ENCODE data around the gene SETMAR. TPM values are rescaled to one million over a fixed set of nuclear protein-coding genes. Genes with fewer than 3 reads are reported as not detected.

SETMAR gene
- total and polyA plus RNA-seq, 2 of the 4 experiments (the other 2 are of a cell fraction) = 12.7 to 18.1 TPM

DNA sequence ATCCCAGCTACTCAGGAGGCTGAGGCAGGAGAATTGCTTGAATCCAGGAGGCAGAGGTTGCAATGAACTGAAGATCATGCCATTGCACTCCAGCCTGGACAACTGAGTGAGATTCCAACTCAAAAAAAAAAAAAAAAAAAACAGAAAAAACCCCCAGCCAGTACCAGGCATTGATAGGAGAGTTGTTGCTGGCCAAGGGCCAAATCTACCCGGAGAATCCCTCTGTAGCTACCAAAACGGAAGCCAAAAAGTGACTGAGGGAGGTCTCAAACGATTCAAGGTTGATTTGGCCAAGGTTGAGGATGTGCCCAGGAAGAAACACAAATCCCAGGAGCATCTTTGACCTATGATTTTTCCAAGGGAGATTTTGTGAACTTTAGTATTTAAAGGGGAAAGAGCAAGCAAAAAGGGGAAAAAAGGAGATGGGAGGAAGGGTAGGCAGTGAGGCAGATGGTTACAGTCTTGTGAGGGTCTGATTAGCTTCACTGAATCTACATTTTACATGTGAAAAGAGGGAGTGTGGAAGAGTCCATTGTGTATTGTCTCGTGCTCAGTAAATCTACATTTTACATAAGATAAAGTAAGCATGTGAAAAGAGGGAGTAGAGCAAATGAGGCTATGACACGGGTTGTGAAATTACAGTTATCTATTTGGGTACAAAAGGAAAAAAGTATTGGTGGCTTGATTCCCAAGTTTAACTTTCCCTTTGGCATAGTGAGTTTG is 32.8 kb downstream of the SETMAR start:
- Histone ChIP-seq H2AK5ac (ENCODE audit: low read depth, low read length) (no peak overlapping the region), H2AK9ac (replicated peaks; ENCODE audit: low read depth, low read length, poor library complexity) (no peak overlapping the region)
- ATAC-seq (ENCODE audit: low read depth) = no peak

More for the DNA sequence above, 32.8 kb downstream of the SETMAR start:
- Histone ChIP-seq H3K14ac (replicated peaks; ENCODE audit: low read depth, low read length) (no peak overlapping the region), H3K36me3 (ENCODE audit: control insufficient read depth, insufficient read depth, low read length) (no peaks in the 10 kb centered on the region), H3K27ac (ENCODE audit: insufficient read depth, low read length) (no peak overlapping the region), H3K9me1 (ENCODE audit: insufficient read depth, low read length) (no peaks in the 10 kb centered on the region), H3K18ac (ENCODE audit: low read depth, low read length) (no peak overlapping the region), H2BK20ac (ENCODE audit: low read depth, low read length) (no peak overlapping the region), H2BK5ac (ENCODE audit: low read depth, low read length, poor library complexity, severe bottlenecking) (no peak overlapping the region), H4K20me1 (ENCODE audit: insufficient read depth, low read length) (no peaks in the 10 kb centered on the region), H3K4ac (ENCODE audit: low read depth, low read length) (no peak overlapping the region), H4K8ac (ENCODE audit: low read depth in 2 of 2, low read length in 2 of 2) (no peak overlapping the region), H2BK120ac (ENCODE audit: low read depth, low read length) (no peak overlapping the region), H2AFZ (replicated peaks; ENCODE audit: low read length, poor library complexity) (no peak overlapping the region), H3K4me3 (ENCODE audit: insufficient read depth, low read depth, low read length) (no peak overlapping the region), H3K9me3 (ENCODE audit: control insufficient read depth, insufficient read depth, low read length) (no peaks in the 10 kb centered on the region), H3K27me3 (ENCODE audit: control insufficient read depth, insufficient read depth, low read length) (no peaks in the 10 kb centered on the region), H4K91ac (ENCODE audit: insufficient read depth, low read depth, low read length) (no peak overlapping the region), H3K79me1 (ENCODE audit: low read depth in 1 of 2, low read length in 2 of 2) (no peaks in the 10 kb centered on the region), H3K4me1 (ENCODE audit: control insufficient read depth, insufficient read depth, low read length) (peaks cover 6% of the 10 kb centered on the region; the same call in 1 of the 2 replicates), H4K5ac (ENCODE audit: low read depth, low read length) (no peak overlapping the region), H3K9ac (ENCODE audit: low read depth, low read length) (no peak overlapping the region), H3K4me2 (ENCODE audit: low read depth, low read length) (no peak overlapping the region), H2BK15ac (ENCODE audit: low read depth, low read length) (no peak overlapping the region), H3K56ac (ENCODE audit: extremely low read depth, insufficient read depth, low read length) (no peak overlapping the region), H3K23ac (ENCODE audit: low read depth, low read length) (no peak overlapping the region)
- in situ Hi-C loops (cut with MboI; ENCODE audit: low sequenced_read_pairs) = no loop called here
- intact Hi-C loops (cut with micrococcal nuclease) = no loop called here
- DNase-seq = no peak
- TF ChIP-seq CHD1 (IDR thresholded peaks at IDR 0.05; ENCODE audit: low read depth, low read length) = no peak
- dilution Hi-C loops (cut with HindIII; ENCODE audit: low sequenced_read_pairs, unreplicated experiment) = no loop called here
- ChIA-PET POLR2A (ENCODE audit: unreplicated experiment) (no interaction called here), CTCF (interaction anchor here (0.6 kb wide), 1 partner anchor 99 kb away, joined by 3 read pairs; no protein-coding TSS in a partner anchor)
- no TSS peak for BruUV-seq (replicated peaks)
- no CpG with 5 or more reads among the region's 5 CpGs for WGBS, 2 experiments (ENCODE audit: extremely low coverage in 2 of 2, insufficient read length in 1 of 2)

All from IMR-90 (cell line).